Aorta (tissue), 5 donors: ENCODE measurements around the gene OR4C6. TPM values are rescaled to one million over a fixed set of nuclear protein-coding genes. Genes with fewer than 3 reads are reported as not detected.

Experiments used
- ATAC-seq: fragments of 200-7000 bp; cut with Tn5 transposase; one replicate; pipeline ENCODE4 v1.9.1; 2022; ENCODE audit warnings: moderate library complexity; ENCODE audit not compliant: low FRiP score
- DNase-seq, 2 donors: peaks; one replicate each; pipeline ENCODE4 v3.0.0-alpha.2; 2020
- H3K27ac ChIP-seq, 2 donors: one replicate each; pipeline ENCODE4 v1.5.1; 2013; ENCODE audit warnings: low read length in 2 of 2, mild to moderate bottlenecking in 2 of 2, moderate library complexity in 2 of 2, control low read depth in 1 of 2, inconsistent platforms in 1 of 2, low read depth in 1 of 2
- H3K27me3 ChIP-seq, 2 donors: one replicate each; pipeline ENCODE4 v1.6.1; 2013; ENCODE audit warnings: control low read depth in 1 of 2, low read length in 1 of 2, mild to moderate bottlenecking in 1 of 2, moderate library complexity in 1 of 2; ENCODE audit not compliant: insufficient read depth in 2 of 2, control insufficient read depth in 1 of 2
- H3K36me3 ChIP-seq, 2 donors: one replicate each; pipeline ENCODE4 v1.6.1; 2013; ENCODE audit warnings: control low read depth in 1 of 2, low read length in 1 of 2, mild to moderate bottlenecking in 1 of 2; ENCODE audit not compliant: insufficient read depth in 2 of 2, control insufficient read depth in 1 of 2
- H3K4me1 ChIP-seq, 2 donors: one replicate each; pipeline ENCODE4 v1.6.1; 2013; ENCODE audit warnings: low read length in 2 of 2, control low read depth in 1 of 2, mild to moderate bottlenecking in 1 of 2, moderate library complexity in 1 of 2; ENCODE audit not compliant: insufficient read depth in 2 of 2, control insufficient read depth in 1 of 2
- H3K4me3 ChIP-seq, 2 donors: one replicate each; pipeline ENCODE4 v1.5.1; 2013; ENCODE audit warnings: low read length in 2 of 2, control low read depth in 1 of 2, mild to moderate bottlenecking in 1 of 2
- H3K9me3 ChIP-seq: one replicate; pipeline ENCODE4 v1.6.1; 2013; ENCODE audit warnings: mild to moderate bottlenecking, low read length; ENCODE audit not compliant: control insufficient read depth
- WGBS, 2 donors: extraction: QIAGEN DNeasy Blood & Tissue Kit; methylation state at CpG; one replicate each; pipeline ENCODE4 v1.1.7; 2013; 5-methylcytosine and 5-hydroxymethylcytosine counted together
- intact Hi-C, 2 donors: fragments of 100-400 bp; cut with DNase I; formaldehyde crosslinking; loops; one replicate each; pipeline versions ENCODE4 v1.14.2 to v1.15.0; 2022
- polyA plus RNA-seq, 2 donors: library from polyadenylated mRNA; stranded (reverse); fragments of 200-250 nt; gene quantifications; one replicate each; pipeline ENCODE4 v1.2.3, GENCODE V29; 2013
- total RNA-seq, 2 donors: library from RNA; stranded (reverse); fragmentation: NEBNext Ultra II Directional; extraction: Animal tissue kit (Norgen Biotek cat#: 25700); gene quantifications; one replicate each; pipeline ENCODE4 v1.2.1, GENCODE V29; 2021
- donor health status: healthy with polysubstance abuse.
- donor health status: Bipolar disorder and iron deficiency.
- donor health status: DM: no; HTN: no; CAD: no.
- donor health status: DM: no; HTN: no; CAD: no.
- donor health status: DM: yes; HTN: yes; CAD: no.

The OR4C6 gene
- total and polyA plus RNA-seq, 4 donors = not detected

DNA sequence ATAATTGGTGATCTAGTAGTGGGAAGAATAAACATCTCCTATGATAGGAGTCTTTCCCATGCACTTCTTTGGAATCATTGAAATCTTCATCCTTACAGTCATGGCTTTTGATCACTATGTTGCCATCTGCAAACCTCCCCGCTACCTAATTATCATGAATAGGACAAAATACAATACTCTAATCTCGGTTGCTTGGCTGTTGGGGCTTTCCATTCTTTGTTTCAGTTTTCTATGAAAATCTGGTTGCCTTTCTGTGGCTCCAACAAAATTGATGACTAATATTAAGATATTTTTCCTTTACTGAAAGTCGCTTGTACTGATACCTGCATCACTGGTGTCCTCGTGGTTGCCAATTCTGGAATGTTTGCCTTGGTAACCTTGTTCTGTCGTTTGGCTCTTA lies 11.9 kb downstream of the OR4C6 start:
- intact Hi-C loops = no loop called here
- H3K4me1 ChIP-seq = no peaks in the 10 kb centered on the region

DNA sequence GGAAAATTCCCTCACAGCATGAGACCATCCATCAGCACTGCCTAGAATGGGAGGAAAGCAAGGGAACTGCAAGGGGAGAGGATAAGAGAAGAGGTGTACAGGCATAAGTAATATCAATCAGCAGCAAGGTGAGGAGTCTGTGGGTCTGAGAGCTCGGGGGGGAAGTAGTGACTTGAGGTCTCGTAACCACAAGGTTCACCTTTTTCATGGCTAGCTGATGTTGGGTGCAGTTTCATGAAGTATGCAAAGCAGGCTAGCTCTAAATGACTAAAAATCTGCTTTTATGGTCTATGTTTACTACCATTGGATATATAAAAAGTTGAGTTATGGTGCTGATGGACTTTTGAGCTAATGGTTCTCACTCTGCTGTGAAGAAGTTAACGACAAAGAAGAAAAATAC lies 35.8 kb downstream of the OR4C6 start:
- H3K9me3 ChIP-seq = no peaks in the 10 kb centered on the region
- H3K4me3 ChIP-seq = no peak overlapping the region
- H3K4me1 ChIP-seq = no peaks in the 10 kb centered on the region
- intact Hi-C loops = no loop called here
- no peaks in the 10 kb centered on the region for H3K36me3 ChIP-seq
- H3K27ac ChIP-seq = no peak overlapping the region
- WGBS, 2 donors = 72 to 76% methylated on average over 3 of the region's 3 CpGs
- no peak for DNase-seq
- H3K27me3 ChIP-seq = no peaks in the 10 kb centered on the region
- no peak for ATAC-seq

More for the DNA sequence above, 11.9 kb downstream of the OR4C6 start:
- Histone ChIP-seq H3K9me3 (no peaks in the 10 kb centered on the region), H3K4me3 (no peak overlapping the region), H3K27ac (no peak overlapping the region), H3K36me3 (no peaks in the 10 kb centered on the region), H3K27me3 (no peaks in the 10 kb centered on the region)
- DNase-seq (no peak), ATAC-seq (no peak)
- WGBS, 2 donors = 57 to 60% methylated on average over 5 of the region's 5 CpGs

DNA sequence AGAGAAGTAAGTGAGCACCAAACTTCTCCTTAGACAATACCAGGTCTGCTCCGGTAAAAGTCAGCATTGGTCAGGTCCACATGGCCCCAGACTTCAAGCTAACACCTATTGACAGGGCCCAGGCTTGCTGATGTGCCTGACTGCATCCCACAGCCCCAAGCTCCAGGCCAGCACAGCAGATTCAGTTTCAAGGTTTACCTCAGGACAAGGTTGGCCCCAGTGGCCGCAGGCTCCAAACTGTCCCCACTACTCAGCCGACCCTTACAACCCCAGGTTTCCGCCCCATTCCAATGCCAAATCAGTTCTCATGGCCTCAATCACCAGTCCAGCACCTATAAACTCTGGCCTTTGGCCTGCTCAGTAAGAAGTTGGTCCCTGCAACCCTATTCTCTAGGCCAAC lies 39.4 kb downstream of the OR4C6 start:
- intact Hi-C loops = no loop called here
- 72 to 80% methylated on average over 4 of the region's 4 CpGs for WGBS, 2 donors
- Histone ChIP-seq H3K4me3 (no peak overlapping the region), H3K9me3 (no peaks in the 10 kb centered on the region), H3K4me1 (no peaks in the 10 kb centered on the region), H3K27ac (no peak overlapping the region), H3K27me3 (no peaks in the 10 kb centered on the region), H3K36me3 (no peaks in the 10 kb centered on the region)
- no peak for DNase-seq
- no peak for ATAC-seq

DNA sequence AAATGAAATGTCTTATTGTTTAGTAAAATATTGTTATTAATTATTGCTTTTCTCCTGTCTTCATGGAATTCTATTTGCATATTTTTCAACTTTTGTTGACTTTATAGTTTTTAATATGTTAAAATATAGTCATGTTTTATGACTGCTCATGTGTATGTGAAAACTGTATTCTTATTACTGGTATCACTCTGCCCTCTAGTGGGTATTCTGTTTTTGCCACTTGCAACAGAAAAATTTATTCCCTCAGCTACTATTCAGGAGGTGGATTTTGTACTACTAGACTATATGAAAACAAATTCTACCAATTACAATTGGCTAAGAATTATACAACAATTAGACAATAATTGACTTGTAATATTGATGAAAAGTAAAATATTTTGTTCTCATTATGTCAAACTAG lies 45.0 kb downstream of the OR4C6 start:
- Histone ChIP-seq H3K4me1 (no peaks in the 10 kb centered on the region), H3K9me3 (no peaks in the 10 kb centered on the region), H3K36me3 (no peaks in the 10 kb centered on the region), H3K27ac (no peak overlapping the region), H3K4me3 (no peak overlapping the region), H3K27me3 (no peaks in the 10 kb centered on the region)
- ATAC-seq (no peak), DNase-seq (no peak)
- intact Hi-C loops = no loop called here

DNA sequence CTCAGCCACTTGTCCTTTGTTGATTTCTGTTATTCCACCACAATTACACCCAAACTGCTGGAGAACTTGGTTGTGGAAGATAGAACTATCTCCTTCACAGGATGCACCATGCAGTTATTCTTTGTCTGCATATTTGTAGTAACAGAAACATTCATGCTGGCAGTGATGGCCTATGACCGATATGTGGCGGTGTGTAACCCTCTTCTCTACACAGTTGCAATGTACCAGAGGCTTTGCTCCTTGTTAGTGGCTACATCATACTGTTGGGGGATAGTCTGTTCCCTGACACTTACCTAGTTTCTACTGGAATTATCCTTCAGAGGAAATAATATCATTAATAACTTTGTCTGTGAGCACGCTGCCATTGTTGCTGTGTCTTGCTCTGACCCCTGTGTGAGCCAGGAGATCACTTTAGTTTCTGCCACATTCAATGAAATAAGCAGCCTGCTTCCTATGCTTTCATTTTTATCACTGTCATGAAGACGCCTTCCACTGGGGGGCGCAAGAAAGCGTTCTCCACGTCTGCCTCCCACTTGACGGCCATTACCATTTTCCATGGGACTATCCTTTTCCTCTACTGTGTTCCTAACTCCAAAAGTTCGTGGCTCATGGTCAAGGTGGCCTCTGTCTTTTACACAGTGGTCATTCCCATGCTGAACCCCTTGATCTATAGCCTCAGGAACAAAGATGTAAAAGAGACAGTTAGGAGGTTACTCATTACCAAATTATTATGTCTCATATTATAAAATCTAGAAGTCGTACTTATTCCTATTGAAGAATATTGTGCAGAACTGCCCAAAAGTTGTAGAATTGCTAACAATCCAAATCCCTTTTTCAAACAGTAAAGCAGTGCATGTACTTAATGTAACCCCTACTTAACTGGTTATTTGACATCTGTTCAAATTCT lies 53.2 kb downstream of the OR4C6 start:
- Histone ChIP-seq H3K9me3 (no peaks in the 10 kb centered on the region), H3K4me3 (no peak overlapping the region), H3K27ac (no peak overlapping the region), H3K36me3 (no peaks in the 10 kb centered on the region), H3K4me1 (no peaks in the 10 kb centered on the region), H3K27me3 (no peaks in the 10 kb centered on the region)
- ATAC-seq = no peak
- WGBS, 2 donors = 26 to 32% methylated on average over 10 of the region's 10 CpGs
- intact Hi-C loops = no loop called here
- DNase-seq = no peak

Other genes with a start within 250 kb of the OR4C6 start
- gene OR4C15, start 107.7 kb upstream of the OR4C6 start, total RNA-seq = not detected
- not detected for gene OR4C15, start 107.7 kb upstream of the OR4C6 start, polyA plus RNA-seq
- not detected for gene OR4C16, start 90.1 kb upstream of the OR4C6 start, total RNA-seq
- gene OR4C16, start 90.1 kb upstream of the OR4C6 start, polyA plus RNA-seq = not detected
- not detected for gene OR4C11, start 54.6 kb upstream of the OR4C6 start, total RNA-seq
- not detected for gene OR4C11, start 54.6 kb upstream of the OR4C6 start, polyA plus RNA-seq
- not detected for gene OR4P4, start 27.1 kb upstream of the OR4C6 start, total RNA-seq
- gene OR4P4, start 27.1 kb upstream of the OR4C6 start, polyA plus RNA-seq = not detected
- gene OR4S2, start 13.9 kb upstream of the OR4C6 start, total RNA-seq = not detected
- gene OR4S2, start 13.9 kb upstream of the OR4C6 start, polyA plus RNA-seq = 1 to 10 TPM in 1 of 2 donors, not detected in 1; 2.0 TPM
- not detected for gene OR5D13, start 111.2 kb downstream of the OR4C6 start, total RNA-seq
- not detected for gene OR5D13, start 111.2 kb downstream of the OR4C6 start, polyA plus RNA-seq
- not detected for gene OR5D14, start 133.4 kb downstream of the OR4C6 start, total RNA-seq
- not detected for gene OR5D14, start 133.4 kb downstream of the OR4C6 start, polyA plus RNA-seq
- gene OR5L1, start 149.2 kb downstream of the OR4C6 start, total RNA-seq = not detected
- gene OR5L1, start 149.2 kb downstream of the OR4C6 start, polyA plus RNA-seq = not detected
- gene OR5D18, start 157.4 kb downstream of the OR4C6 start, total RNA-seq = not detected
- not detected for gene OR5D18, start 157.4 kb downstream of the OR4C6 start, polyA plus RNA-seq
- gene OR5L2, start 165.0 kb downstream of the OR4C6 start, total RNA-seq = not detected
- not detected for gene OR5L2, start 165.0 kb downstream of the OR4C6 start, polyA plus RNA-seq
- not detected for gene OR5D16, start 176.6 kb downstream of the OR4C6 start, total RNA-seq
- gene OR5D16, start 176.6 kb downstream of the OR4C6 start, polyA plus RNA-seq = not detected
- not detected for gene TRIM51, start 221.1 kb downstream of the OR4C6 start, total RNA-seq
- gene TRIM51, start 221.1 kb downstream of the OR4C6 start, polyA plus RNA-seq = not detected